C1 segment of cervical spinal cord (tissue), 14 donors: ENCODE results near the gene OPCML.

Experiments used
- DNase-seq, 14 donors: peaks; one replicate each; lab custom pipeline; 2025; lab: John Stamatoyannopoulos, UW

The OPCML gene

DNA sequence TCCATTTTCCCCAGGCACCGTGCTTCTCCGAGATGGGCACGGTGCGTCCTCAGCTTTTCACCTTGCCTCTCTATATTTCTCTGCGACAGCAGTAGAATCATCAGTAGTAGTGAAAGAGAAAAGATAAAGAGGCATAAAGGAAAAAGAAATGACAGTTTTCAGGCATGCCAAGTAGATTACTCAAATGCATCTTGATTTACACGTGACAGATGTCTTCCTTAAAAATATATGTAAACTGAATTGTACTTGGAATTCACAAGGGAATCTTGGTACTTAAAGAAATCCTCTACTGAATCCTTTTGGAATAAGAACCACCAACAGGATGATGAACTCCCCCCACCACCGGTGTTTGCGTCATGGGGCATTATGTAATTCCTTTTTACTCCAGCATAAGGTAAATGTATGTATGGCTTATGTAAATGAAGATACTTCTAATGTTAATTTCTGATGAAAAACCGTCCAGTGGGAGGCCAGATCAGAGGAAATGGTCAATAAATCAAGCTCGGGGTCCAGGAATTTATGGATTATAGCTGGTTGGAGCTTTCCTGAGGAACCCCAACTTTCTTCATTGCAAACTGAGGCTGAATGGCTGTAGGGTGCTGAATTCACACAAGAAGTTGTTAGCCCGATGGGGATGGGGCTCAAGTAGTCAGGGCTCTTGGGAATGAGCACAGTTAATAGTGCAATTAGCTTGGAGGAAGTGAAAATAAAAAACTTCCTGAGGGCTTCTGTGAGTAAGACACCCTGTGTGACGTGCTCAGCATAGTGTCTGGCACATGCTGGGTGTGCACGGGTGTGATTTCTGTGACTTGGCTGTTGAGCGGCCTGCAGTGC is 630.4 kb downstream of the OPCML start:
- peak in 1 of 14 donors; percentile 30 for DNase-seq

GRCh38 chr11:132898676-132899075 is 633.6 kb downstream of the OPCML start:
- no peak for DNase-seq

DNA sequence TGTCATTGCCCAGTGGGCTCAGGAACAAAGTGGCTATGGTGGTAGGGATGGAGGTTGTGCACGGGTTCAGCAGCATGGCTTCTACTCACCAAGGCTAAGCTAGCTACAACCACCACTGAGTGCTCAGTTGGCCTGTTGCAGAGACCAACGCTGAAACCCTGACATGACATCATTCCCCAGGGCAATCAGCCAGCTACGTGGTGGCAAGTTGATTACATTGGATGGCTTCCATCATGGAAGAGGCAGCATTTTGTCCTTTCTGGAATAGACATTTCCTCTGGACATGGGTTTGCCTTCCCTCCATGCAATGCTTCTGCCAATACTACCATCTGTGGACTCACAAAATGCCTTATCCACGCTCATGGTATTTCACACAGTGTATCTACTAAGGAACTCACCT is 634.3 kb downstream of the OPCML start:
- DNase-seq = peak in 3 of 14 donors; percentile 26 to 96 (median 48)

- no peak for DNase-seq
Measured at GRCh38 chr11:132895340-132895739, 637.0 kb downstream of the OPCML start.

DNA sequence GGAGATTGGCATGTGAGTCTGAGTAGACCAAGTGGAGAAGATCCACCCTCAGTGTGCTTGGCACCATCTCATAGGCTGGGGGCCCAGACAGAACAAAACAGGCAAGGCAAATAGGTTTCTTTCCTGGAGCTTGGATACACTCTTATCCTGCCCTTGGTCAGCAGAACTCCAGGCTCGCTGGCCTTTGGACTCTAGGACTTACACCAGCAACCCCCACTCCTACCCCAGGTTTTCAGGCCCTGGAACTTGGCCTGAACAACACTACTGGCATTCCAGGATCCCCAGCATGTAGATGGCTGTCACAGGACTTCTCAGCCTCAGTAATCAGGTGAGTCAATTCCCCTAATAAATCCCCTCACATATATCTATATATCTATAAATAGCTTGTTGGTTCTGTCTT is 637.7 kb downstream of the OPCML start:
- no peak for DNase-seq

GRCh38 chr11:132892876-132893275 is 639.4 kb downstream of the OPCML start:
- no peak for DNase-seq

DNA sequence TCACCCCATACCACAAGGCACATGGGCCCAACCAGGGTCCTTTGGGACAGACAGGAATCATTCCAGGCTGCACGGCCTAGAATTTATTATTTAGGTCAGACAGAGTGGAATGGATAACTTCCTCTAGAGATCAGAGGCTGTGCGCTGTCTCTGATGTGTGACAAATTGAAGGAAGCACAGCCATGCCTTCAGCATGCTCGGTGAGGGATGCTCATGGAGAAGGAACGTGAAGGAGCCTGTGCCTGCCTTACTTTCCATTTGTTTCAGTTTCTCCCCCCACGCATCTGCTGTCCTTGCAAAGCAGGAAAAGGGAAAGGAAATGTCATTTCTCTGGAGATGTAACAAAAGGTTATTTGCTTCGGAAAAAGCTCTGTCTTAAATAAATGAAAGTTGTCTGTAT is 644.1 kb downstream of the OPCML start:
- no peak for DNase-seq

- peak in 1 of 14 donors; percentile 42 for DNase-seq
Measured at GRCh38 chr11:132886335-132886734, 646.0 kb downstream of the OPCML start.

GRCh38 chr11:132883241-132883640 is 649.1 kb downstream of the OPCML start:
- no peak for DNase-seq

- no peak for DNase-seq
Measured at GRCh38 chr11:132881622-132882021, 650.7 kb downstream of the OPCML start.

DNA sequence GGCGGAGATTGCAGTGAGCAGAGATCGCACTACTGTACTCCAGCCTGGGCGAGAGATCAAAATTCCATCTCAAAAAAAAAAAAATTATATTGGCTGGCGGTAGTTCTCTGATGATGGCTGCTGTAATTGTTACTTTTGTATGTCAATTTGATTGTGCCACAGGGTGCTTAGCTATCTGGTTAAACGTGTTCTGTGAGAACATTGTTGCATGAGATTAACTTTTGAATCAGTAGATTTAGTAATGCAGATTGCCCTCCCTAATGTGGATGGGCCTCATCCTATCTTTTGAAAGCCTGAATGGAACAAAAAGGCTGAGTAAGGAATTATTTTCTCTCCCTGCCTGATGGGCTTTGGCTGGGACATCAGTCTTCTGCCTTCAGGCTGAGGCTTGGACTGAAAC is 654.2 kb downstream of the OPCML start:
- no peak for DNase-seq

GRCh38 chr11:132876705-132877104 is 655.6 kb downstream of the OPCML start:
- DNase-seq = no peak

- DNase-seq = no peak
Measured at GRCh38 chr11:132876239-132876638, 656.1 kb downstream of the OPCML start.

- peak in 1 of 14 donors; percentile 35 for DNase-seq
Measured at GRCh38 chr11:132874638-132875037, 657.7 kb downstream of the OPCML start.

DNA sequence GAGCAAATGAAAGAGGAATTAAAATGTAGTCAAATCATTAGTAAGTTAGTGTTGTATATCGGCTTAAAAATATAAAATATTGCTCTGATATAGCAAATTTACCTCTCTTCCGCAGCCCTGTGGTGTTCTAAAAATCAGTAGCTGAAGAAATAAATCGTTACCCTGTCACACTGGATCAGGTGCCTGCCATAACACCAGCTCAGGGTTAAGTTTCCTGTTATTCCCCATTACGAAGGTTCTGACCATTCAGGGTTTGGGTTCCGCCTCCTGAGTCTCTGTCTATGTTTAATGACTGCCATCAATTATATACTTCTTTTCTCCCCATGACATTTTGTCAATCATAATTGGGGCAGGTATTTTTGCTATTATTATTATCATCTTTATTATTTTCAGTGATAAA is 658.5 kb downstream of the OPCML start:
- DNase-seq = no peak

GRCh38 chr11:132872211-132872610 is 660.1 kb downstream of the OPCML start:
- peak in 1 of 14 donors; percentile 38 for DNase-seq

GRCh38 chr11:132866783-132867545 is 665.3 kb downstream of the OPCML start:
- DNase-seq = peak in 1 of 14 donors; percentile 47

GRCh38 chr11:132865623-132866022 is 666.7 kb downstream of the OPCML start:
- no peak for DNase-seq

DNA sequence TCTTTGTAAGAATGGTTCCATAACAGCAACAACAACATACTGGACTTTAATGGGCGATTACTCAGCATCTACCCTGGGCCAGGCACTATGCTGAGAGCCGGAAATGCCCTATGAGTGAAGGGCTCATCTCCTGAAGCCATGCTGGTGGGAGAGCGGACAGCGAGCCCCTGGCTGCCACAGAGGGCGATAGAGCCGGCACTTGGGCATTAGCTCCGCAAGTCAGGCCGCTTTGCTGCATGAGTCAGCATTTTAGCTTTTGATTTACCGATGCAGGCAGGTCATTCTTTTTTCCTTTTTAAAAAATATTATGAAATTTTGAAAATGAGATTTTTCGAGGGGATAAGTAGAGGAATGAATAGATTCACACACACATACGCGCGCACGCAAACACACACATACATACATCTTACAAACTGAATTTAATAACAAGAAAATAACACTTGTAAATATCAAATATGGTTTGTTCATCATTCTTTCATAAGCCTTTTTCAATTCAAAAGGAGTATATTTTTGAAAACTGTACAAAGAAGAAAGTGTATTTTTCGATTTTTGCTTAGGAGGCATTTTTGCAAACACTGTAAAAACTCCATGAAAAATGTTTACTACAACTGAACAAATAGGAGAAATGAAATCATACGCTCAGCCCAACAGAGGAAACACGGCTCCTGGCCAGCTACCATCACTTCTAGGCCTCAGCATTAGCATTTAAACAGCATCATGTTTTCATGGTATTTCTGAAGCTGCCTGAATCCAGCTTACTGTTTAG is 667.3 kb downstream of the OPCML start:
- no peak for DNase-seq

DNA sequence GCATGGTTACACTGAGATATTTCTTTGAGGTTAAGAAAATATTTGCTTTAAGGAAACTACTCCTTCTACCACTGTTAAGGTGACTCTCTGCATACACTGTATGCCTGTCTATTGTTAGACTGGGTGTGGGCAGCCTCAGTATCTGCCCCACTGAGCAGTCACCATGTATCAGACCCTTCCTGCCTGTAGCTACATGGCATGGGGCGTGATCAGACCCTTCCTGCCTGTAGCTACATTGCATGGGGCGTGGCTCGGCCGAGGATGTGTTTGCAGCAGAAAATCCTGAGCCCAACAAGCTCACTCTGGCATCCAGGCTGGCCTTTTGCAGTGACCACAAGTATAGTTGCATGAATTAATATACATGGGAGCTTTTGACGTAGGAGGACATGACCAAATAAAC is 669.4 kb downstream of the OPCML start:
- DNase-seq = no peak

DNA sequence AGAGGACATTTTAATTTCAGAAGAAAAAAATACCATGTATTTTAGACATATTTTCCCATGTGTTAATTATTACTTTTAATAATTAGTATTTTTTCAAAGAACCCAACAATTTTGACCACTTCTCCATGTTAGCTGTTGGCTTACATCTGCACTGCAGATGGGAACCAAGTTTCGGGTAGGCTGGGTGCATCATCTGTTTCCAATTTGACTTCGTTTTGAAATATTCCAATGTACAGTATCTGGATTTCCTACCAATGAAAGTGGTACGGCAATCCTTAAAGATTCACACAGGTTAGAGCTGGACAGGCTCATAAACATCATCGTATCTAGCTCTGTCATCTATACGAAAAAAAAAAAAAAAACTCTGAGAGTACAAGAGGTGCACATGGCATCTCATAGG is 670.2 kb downstream of the OPCML start:
- no peak for DNase-seq

DNA sequence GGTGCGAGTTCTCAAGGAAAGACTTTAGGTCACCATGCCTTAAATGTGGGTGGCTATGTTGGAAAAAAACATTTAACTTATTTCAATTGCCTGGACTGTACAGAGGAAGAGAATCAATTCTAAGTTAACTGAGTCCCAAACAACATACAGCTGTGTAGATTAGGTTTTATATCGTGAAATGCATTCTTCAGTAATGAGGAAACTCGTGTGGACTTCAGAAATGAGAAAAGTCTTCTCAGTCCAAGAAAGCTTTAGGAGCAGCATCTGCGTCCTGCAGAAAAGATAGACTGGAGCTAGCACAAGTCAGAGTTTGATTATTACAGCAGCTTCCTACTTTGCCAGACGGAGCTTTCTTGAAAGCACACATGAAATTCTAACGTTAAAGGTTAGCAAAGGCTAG is 673.0 kb downstream of the OPCML start:
- no peak for DNase-seq
